Gastroesophageal sphincter (tissue), 3 donors: ENCODE data around the gene RANBP17.

ENCODE experiments used
- CTCF ChIP-seq, 4 experiments: fragments of 200-600 bp in 2 of 4; fragments of 450-650 bp in 2 of 4; sonication (generic) in 1 of 4; IDR thresholded peaks; one replicate each; pipeline ENCODE4 v1.5.1; 2017 to 2019; ENCODE audit warnings: antibody characterized with exemption in 4 of 4, mild to moderate bottlenecking in 2 of 4, moderate library complexity in 2 of 4
- POLR2A ChIP-seq, 2 donors: fragments of 450-650 bp; IDR thresholded peaks; one replicate each; pipeline ENCODE4 v1.6.1; 2017; ENCODE audit warnings: antibody characterized with exemption in 2 of 2, mild to moderate bottlenecking in 2 of 2, moderate library complexity in 1 of 2

- TF ChIP-seq CTCF (IDR thresholded peaks at IDR 0.05) = no peak
- no peak for TF ChIP-seq POLR2A (IDR thresholded peaks at IDR 0.05)
Observed at GRCh38 chr5:171032435-171032973, 170.7 kb downstream of the RANBP17 start.
